GM23248 (cell line): ENCODE data around the gene RAPGEF3.

Experiments
- EZH2 ChIP-seq: fragments of 200-600 bp; sonication (generic); IDR thresholded peaks from 2 replicates; pipeline ENCODE4 v1.6.1; 2018; ENCODE audit warnings: antibody characterized with exemption, mild to moderate bottlenecking; ENCODE audit not compliant: insufficient read depth, poor library complexity, severe bottlenecking
- EZH2phosphoT487 ChIP-seq: fragments of 200-600 bp; sonication (generic); IDR thresholded peaks from 2 replicates; pipeline ENCODE4 v1.6.1; 2018; ENCODE audit warnings: antibody characterized with exemption, moderate library complexity, mild to moderate bottlenecking, low read depth; ENCODE audit not compliant: insufficient read depth

- TF ChIP-seq EZH2 (no peak), EZH2phosphoT487 (no peak)
These were observed 45.5 kb upstream of the RAPGEF3 start for GRCh38 chr12:47804171-47804570.
